GM21723 (cell line): ENCODE measurements around the gene NKD1.

Experiments
- ATAC-seq: cut with Tn5 transposase; IDR thresholded peaks from one replicate; pipeline ENCODE4 v1.9.1; 2021; ENCODE audit warnings: mild to moderate bottlenecking, moderate library complexity; ENCODE audit not compliant: unreplicated experiment

The NKD1 gene

DNA sequence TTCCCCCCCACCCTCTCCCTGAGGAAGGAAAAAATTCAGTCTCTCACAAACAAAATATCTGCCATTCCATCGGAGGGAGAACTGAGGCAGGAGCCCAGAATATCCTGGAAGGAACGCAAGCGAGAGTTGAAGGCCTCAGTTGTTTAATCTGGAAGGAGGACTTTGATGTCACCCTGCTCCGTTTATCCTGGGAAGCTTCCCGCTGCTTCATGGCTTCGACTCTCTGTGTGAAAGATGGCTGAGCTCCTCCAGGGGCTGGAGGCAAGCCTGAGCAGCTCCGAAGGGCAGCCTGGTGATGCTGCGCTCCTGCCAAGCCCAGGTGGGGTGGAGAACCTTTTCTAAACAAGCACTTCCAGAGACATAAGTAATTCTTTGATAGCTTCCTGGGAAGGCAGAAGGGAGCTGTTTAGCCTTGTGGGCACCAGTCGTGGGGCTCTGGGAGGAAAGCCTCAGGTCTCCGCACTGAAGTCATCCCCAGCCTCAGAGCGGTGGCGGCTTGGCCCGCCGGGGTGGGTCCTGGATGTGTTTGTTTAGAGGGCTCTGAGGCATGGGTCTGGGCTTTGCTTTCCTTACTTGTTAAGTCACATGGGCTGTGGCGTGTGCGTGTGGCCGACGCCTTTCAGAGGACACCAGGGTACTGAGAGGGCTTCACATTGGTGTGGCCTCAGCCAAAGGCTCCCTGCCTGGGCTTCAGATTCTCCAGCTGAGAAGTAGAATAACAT, 7.9 kb downstream of the NKD1 start:
- ATAC-seq: no peak

DNA sequence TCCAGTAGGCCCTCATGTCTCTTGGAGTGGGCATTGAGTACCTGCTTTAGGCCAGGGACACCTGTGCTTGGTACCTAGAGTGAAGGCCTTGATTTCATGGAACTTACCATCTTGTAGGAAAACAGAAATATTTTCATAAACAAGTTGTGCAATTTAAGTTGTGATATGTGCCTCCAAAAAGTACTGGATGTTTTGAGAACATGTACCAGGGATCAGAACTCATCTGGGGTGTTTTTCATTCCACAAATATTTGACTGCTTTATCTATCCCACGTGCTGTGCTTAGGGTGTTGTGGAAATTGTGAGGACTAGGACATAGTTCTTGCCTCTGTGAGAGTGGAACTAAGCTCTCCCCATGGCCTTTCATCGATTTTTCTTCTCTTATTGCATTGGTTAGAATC, 8.8 kb downstream of the NKD1 start:
- ATAC-seq: no peak

DNA sequence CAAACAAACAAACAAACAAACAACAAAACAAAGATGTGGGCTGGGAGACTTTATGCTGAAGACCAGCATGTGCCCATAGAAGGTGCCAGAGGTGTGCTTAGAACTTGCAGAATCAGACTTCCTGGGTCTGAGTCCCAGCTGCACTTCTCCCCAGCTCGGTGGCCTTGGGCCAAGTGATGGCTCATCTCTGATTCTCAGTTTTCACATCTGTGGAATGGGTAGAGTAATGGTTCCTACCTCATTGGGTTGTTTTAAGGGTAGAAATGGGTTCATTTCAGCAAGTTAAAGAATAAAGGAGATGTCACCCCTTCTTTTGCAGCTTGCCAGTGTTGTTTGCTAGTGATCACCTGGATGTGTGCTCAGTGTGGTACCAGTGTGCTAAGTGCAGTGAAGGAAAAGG, 10.7 kb downstream of the NKD1 start:
- no peak for ATAC-seq

GRCh38 chr16:50559342-50559741, 11.1 kb downstream of the NKD1 start:
- no peak for ATAC-seq

GRCh38 chr16:50559804-50560514, 11.8 kb downstream of the NKD1 start:
- ATAC-seq: no peak

- ATAC-seq: no peak
These were observed 13.0 kb downstream of the NKD1 start for GRCh38 chr16:50560903-50561863.

DNA sequence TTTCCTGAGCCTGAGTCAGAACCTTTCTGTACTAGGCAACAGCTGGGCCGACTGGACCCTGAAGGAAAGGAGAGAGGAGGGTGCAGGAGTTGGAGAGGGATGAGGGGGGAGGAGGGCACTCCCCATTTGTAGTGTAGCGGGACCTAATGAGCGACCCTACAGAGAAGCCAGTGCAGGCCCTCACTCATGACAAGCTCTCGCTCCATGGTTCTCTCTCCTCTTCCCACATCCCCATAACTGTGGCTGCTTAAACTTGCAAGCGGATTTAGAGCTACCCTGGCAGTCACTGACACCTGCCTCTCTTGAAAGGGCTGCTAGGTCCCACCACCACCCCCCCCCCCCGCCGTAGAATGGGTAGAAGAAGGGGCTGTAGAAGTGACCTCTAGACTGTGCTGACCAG, 14.5 kb downstream of the NKD1 start:
- ATAC-seq: no peak

DNA sequence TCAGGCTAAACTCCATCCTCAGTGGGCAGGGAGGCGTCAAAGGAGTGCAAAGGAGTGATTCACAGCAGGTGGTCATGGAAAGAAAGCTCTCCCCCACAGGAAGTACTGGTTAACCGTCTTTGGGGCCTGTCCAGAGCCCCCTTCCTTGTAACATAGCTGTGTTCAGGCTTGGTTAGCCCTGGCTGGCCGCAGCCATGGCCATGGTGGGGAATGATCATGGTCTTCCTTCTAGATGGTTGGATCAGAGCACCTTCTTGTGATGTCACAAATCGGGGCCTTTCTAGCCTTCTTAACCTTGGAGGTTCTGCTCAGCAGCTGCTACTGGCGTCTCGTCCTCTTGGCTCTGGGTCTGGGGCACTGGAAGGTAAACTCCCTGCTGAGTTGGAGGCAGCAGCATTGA, 15.8 kb downstream of the NKD1 start:
- no peak for ATAC-seq

- no peak for ATAC-seq
These were observed 17.2 kb downstream of the NKD1 start for GRCh38 chr16:50565428-50565827.

- ATAC-seq: no peak
These were observed 18.1 kb downstream of the NKD1 start for GRCh38 chr16:50566014-50566962.

GRCh38 chr16:50567651-50568050, 19.5 kb downstream of the NKD1 start:
- no peak for ATAC-seq

- no peak for ATAC-seq
These were observed 20.1 kb downstream of the NKD1 start for GRCh38 chr16:50568187-50568815.

DNA sequence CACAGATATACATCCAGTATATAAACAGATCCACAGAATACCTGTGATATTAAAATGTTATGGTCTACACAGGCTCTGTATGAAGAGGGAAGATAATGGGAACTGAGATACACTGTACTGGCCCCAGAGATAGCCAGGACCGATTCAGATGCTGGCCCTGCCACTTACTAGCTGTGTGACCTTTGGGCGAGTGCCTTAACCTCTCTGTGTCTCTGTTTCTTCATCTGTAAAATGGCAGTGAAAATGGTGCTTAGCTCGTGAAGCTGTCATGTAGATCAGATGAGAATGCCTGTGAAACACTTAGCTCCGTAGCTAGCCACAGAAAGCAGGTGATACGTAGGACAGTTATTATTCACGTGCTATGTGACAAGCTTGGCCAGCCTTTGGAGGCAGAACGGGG, 22.2 kb downstream of the NKD1 start:
- ATAC-seq: no peak

GRCh38 chr16:50570808-50571598, 22.8 kb downstream of the NKD1 start:
- no peak for ATAC-seq

GRCh38 chr16:50571786-50572185, 23.6 kb downstream of the NKD1 start:
- ATAC-seq: no peak

DNA sequence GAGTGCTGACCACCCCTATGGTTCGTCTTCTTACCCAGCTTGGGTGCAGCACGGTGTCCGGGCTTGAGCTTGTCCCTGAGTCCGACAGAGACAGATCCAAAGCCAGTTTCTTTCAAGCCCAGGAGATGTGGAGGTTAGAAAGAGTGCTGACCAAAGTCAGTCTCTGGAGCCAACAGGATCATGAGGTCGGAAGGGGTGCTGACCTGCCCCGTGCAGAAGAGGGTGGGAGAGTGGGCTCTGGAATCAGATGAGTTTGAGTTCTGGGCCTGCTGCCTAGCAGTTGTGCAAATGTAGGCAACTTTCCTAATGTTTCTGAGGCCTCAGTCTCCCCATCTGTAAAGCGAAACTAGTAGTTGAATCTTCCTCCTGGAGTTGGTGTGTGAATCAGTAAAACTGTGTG, 24.5 kb downstream of the NKD1 start:
- no peak for ATAC-seq

DNA sequence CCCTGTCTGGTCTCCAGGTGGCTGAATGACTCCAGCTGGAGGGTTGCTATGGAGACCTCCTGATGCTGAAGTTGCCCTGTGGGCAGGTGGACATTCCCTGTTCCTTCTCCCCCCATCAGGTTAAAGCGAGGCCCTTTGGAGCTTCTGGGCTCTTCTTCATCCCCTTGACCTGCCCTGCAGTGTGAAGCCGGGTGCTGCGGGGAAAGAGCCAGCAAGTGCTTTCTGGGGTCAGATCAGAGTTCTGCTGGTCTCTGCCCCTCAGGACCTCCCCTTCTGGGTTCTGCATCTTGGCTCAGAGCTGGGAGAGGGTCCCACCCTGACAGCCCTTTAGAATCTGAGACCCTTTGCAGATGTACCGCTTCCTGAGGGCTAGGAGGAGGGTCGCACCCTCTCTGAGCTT, 25.1 kb downstream of the NKD1 start:
- ATAC-seq: no peak

GRCh38 chr16:50573947-50574744, 25.9 kb downstream of the NKD1 start:
- no peak for ATAC-seq
